H9 (cell line): ENCODE measurements around the gene FGFR3. TPM values are rescaled to one million over a fixed set of nuclear protein-coding genes. Genes with fewer than 3 reads are reported as not detected.

Experiments used
- DNase-seq: peaks from one replicate; pipeline ENCODE4 v3.0.0-alpha.2; 2017
- H2AFZ ChIP-seq: one replicate; pipeline ENCODE4 v1.6.1; 2013; ENCODE audit warnings: mild to moderate bottlenecking, low read length, control low read depth, moderate library complexity
- H2AK5ac ChIP-seq: 2 replicates; pipeline ENCODE4 v1.6.1; 2013; ENCODE audit warnings: low read length, control low read depth, mixed read lengths; ENCODE audit not compliant: insufficient read length
- H2BK120ac ChIP-seq: one replicate; pipeline ENCODE4 v1.6.1; 2013; ENCODE audit warnings: low read depth, mild to moderate bottlenecking, low read length, control low read depth, inconsistent platforms; ENCODE audit not compliant: poor library complexity, severe bottlenecking
- H2BK12ac ChIP-seq: 2 replicates; pipeline ENCODE4 v1.6.1; 2013; ENCODE audit warnings: low read length, control low read depth, mixed read lengths, low read depth; ENCODE audit not compliant: insufficient read length
- H2BK15ac ChIP-seq: 2 replicates; pipeline ENCODE4 v1.6.1; 2013; ENCODE audit warnings: low read depth, low read length, control low read depth
- H2BK20ac ChIP-seq: one replicate; pipeline ENCODE4 v1.6.1; 2013; ENCODE audit warnings: low read depth, mild to moderate bottlenecking, low read length, control low read depth, inconsistent platforms; ENCODE audit not compliant: poor library complexity, severe bottlenecking
- H2BK5ac ChIP-seq: 2 replicates; pipeline ENCODE4 v1.6.1; 2013; ENCODE audit warnings: low read length, control low read depth, mixed read lengths; ENCODE audit not compliant: insufficient read length
- H3K14ac ChIP-seq: 2 replicates; pipeline ENCODE4 v1.6.1; 2013; ENCODE audit warnings: low read length, control low read depth; ENCODE audit not compliant: insufficient read depth
- H3K18ac ChIP-seq: 2 replicates; pipeline ENCODE4 v1.6.1; 2013; ENCODE audit warnings: low read depth, mild to moderate bottlenecking, mixed read lengths, low read length, control low read depth; ENCODE audit not compliant: insufficient read length
- H3K23ac ChIP-seq: 2 replicates; pipeline ENCODE4 v1.6.1; 2013; ENCODE audit warnings: low read length, control low read depth, mixed read lengths, low read depth; ENCODE audit not compliant: insufficient read length
- H3K23me2 ChIP-seq: 2 replicates; pipeline ENCODE4 v1.6.1; 2013; ENCODE audit warnings: low read depth, mild to moderate bottlenecking, mixed read lengths, low read length, control low read depth; ENCODE audit not compliant: insufficient read length, poor library complexity, severe bottlenecking
- H3K27ac ChIP-seq: 2 replicates; pipeline ENCODE4 v1.5.1; 2013; ENCODE audit warnings: low read length, control low read depth, mixed read lengths, low read depth; ENCODE audit not compliant: insufficient read length
- H3K27me3 ChIP-seq: 2 replicates; pipeline ENCODE4 v1.6.1; 2013; ENCODE audit warnings: low read length, control low read depth, inconsistent platforms; ENCODE audit not compliant: insufficient read depth
- H3K4ac ChIP-seq: 2 replicates; pipeline ENCODE4 v1.6.1; 2013; ENCODE audit warnings: low read depth, mild to moderate bottlenecking, control low read depth, inconsistent platforms, low read length, moderate library complexity
- H3K4me1 ChIP-seq: 2 replicates; pipeline ENCODE4 v1.6.1; 2013; ENCODE audit warnings: low read length, control low read depth, inconsistent platforms; ENCODE audit not compliant: insufficient read depth
- H3K4me2 ChIP-seq: 2 replicates; pipeline ENCODE4 v1.6.1; 2013; ENCODE audit warnings: low read length, control low read depth, mixed read lengths; ENCODE audit not compliant: insufficient read length, insufficient read depth
- H3K56ac ChIP-seq: 2 replicates; pipeline ENCODE4 v1.6.1; 2013; ENCODE audit warnings: low read depth, mild to moderate bottlenecking, mixed read lengths, low read length, control low read depth; ENCODE audit not compliant: insufficient read length
- H3K79me1 ChIP-seq: 2 replicates; pipeline ENCODE4 v1.6.1; 2013; ENCODE audit warnings: low read depth, mild to moderate bottlenecking, moderate library complexity, low read length, control low read depth, inconsistent platforms; ENCODE audit not compliant: insufficient read depth, poor library complexity, severe bottlenecking
- H3K79me2 ChIP-seq: 2 replicates; pipeline ENCODE4 v1.6.1; 2013; ENCODE audit warnings: low read length, control low read depth, inconsistent platforms; ENCODE audit not compliant: insufficient read depth
- H3K9ac ChIP-seq: 2 replicates; pipeline ENCODE4 v1.6.1; 2013; ENCODE audit warnings: low read length, control low read depth, mixed read lengths; ENCODE audit not compliant: insufficient read length; ENCODE audit errors: extremely low read depth
- H3K9me3 ChIP-seq: one replicate; pipeline ENCODE4 v1.6.1; 2013; ENCODE audit warnings: low read depth, low read length, inconsistent platforms; ENCODE audit not compliant: control insufficient read depth
- H3T11ph ChIP-seq: one replicate; pipeline ENCODE4 v1.6.1; 2013; ENCODE audit warnings: mild to moderate bottlenecking, low read length, control low read depth, inconsistent platforms
- H4K20me1 ChIP-seq: one replicate; pipeline ENCODE4 v1.6.1; 2013; ENCODE audit not compliant: control insufficient read depth, insufficient read length, insufficient read depth
- H4K5ac ChIP-seq: 2 replicates; pipeline ENCODE4 v1.6.1; 2013; ENCODE audit warnings: low read depth, mild to moderate bottlenecking, mixed read lengths, low read length, control low read depth; ENCODE audit not compliant: insufficient read length
- H4K8ac ChIP-seq: replicated peaks from 2 replicates; pipeline ENCODE4 v1.6.1; 2013; ENCODE audit warnings: low read length, control low read depth, mixed read lengths, low read depth; ENCODE audit not compliant: insufficient read length
- H4K91ac ChIP-seq: 2 replicates; pipeline ENCODE4 v1.6.1; 2013; ENCODE audit warnings: low read depth, mild to moderate bottlenecking, moderate library complexity, mixed read lengths, low read length, control low read depth; ENCODE audit not compliant: insufficient read length
- H3K27ac Mint-ChIP-seq, 3 experiments: 2 replicates in 2 of 3; 3 replicates in 1 of 3; pipeline ENCODE4 v1.8.0; 2020 to 2021; ENCODE audit warnings: mixed read lengths in 3 of 3, mild to moderate bottlenecking in 1 of 3, moderate library complexity in 1 of 3
- H3K27me3 Mint-ChIP-seq: 2 replicates; pipeline ENCODE4 v1.8.0; 2021; ENCODE audit warnings: low read depth, mild to moderate bottlenecking, moderate library complexity, mixed read lengths
- H3K36me3 Mint-ChIP-seq, 3 experiments: 2 replicates in 2 of 3; 3 replicates in 1 of 3; pipeline ENCODE4 v1.8.0; 2020 to 2021; ENCODE audit warnings: low read depth in 3 of 3, mixed read lengths in 3 of 3; ENCODE audit not compliant: insufficient read depth in 1 of 3
- H3K4me1 Mint-ChIP-seq, 2 experiments: 2 replicates each; pipeline ENCODE4 v1.8.0; 2020; ENCODE audit warnings: mixed read lengths in 2 of 2
- H3K4me3 Mint-ChIP-seq, 2 experiments: 2 replicates in 1 of 2; 3 replicates in 1 of 2; pipeline ENCODE4 v1.8.0; 2020 to 2021; ENCODE audit warnings: mild to moderate bottlenecking in 2 of 2, mixed read lengths in 2 of 2, moderate library complexity in 1 of 2
- H3K9me3 Mint-ChIP-seq, 2 experiments: 2 replicates in 1 of 2; 3 replicates in 1 of 2; pipeline ENCODE4 v1.8.0; 2020; ENCODE audit warnings: mild to moderate bottlenecking in 2 of 2, mixed read lengths in 2 of 2, moderate library complexity in 1 of 2
- CTCF ChIP-seq: fragments of 200-600 bp; sonication (generic); conservative IDR thresholded peaks from 3 replicates; pipeline ENCODE4 v1.8.0; 2021; ENCODE audit warnings: antibody characterized with exemption, mild to moderate bottlenecking
- WGBS: extraction: QIAGEN DNeasy Blood & Tissue Kit; methylation state at CpG from one replicate; pipeline ENCODE4 v1.1.7; 2013; ENCODE audit warnings: missing lambda C conversion rate, low lambda C conversion rate, mixed read lengths; ENCODE audit not compliant: insufficient read length; ENCODE audit errors: extremely low coverage; 5-methylcytosine and 5-hydroxymethylcytosine counted together
- total RNA-seq: library from RNA; stranded (reverse); gene quantifications from 2 replicates; pipeline ENCODE4 v1.2.1, GENCODE V29; 2021

The FGFR3 gene
- total RNA-seq, 1 experiment from 2014 or later = 75.7 TPM

DNA sequence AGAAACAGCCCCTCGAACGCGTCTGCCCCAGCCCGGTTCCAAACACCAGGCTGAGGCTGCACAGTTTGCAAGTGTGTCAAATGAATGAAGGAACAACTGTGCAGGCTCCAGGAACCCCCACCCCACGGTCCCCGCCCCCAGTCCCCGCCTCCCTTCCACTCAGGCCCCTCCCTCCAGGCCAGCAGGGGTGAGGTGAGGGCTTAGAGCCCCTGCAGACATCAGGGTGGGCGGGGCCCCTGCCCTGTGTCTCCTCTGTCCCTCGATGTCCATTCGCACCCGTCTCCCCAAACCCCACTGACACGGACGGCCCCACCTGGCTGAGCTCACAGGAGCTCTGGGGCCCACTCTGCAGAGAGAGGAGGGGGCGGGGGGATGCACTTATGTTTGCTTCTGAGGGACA is 43.3 kb upstream of the FGFR3 start:
- no peak overlapping the region for H4K8ac ChIP-seq
- H3K9me3 ChIP-seq = no peaks in the 10 kb centered on the region
- H4K91ac ChIP-seq = no peak overlapping the region
- H3K27me3 ChIP-seq = no peaks in the 10 kb centered on the region
- Mint-ChIP-seq H3K4me3 (no peak overlapping the region), H3K4me1 (peaks cover 0 to 10% of the 10 kb centered on the region in 2 experiments; a peak in 1 of 4 replicates), H3K36me3 (peaks cover 0 to 8% (median 5%) of the 10 kb centered on the region in 3 experiments; a peak in 4 of 7 replicates), H3K9me3 (no peaks in the 10 kb centered on the region), H3K27ac (no peak overlapping the region), H3K27me3 (no peaks in the 10 kb centered on the region)
- no peak overlapping the region for H3K4me2 ChIP-seq
- H3K14ac ChIP-seq = no peak overlapping the region
- no peak overlapping the region for H2BK120ac ChIP-seq
- H3K9ac ChIP-seq = no peak overlapping the region
- no peaks in the 10 kb centered on the region for H3K23me2 ChIP-seq
- H3K79me1 ChIP-seq = no peaks in the 10 kb centered on the region
- no peak overlapping the region for H3K56ac ChIP-seq
- no peak for TF ChIP-seq CTCF
- no peak overlapping the region for H2BK15ac ChIP-seq
- H4K20me1 ChIP-seq = no peaks in the 10 kb centered on the region
- H3T11ph ChIP-seq = no peak overlapping the region
- H3K23ac ChIP-seq = no peak overlapping the region
- H3K18ac ChIP-seq = no peak overlapping the region
- DNase-seq = no peak
- WGBS = no CpG with 5 or more reads among the region's 14 CpGs
- no peak overlapping the region for H2AFZ ChIP-seq
- H2BK20ac ChIP-seq = no peak overlapping the region
- no peak overlapping the region for H2AK5ac ChIP-seq
- no peak overlapping the region for H2BK5ac ChIP-seq
- no peaks in the 10 kb centered on the region for H3K79me2 ChIP-seq
- H3K4me1 ChIP-seq = no peaks in the 10 kb centered on the region
- H3K27ac ChIP-seq = no peak overlapping the region
- H4K5ac ChIP-seq = no peak overlapping the region
- no peak overlapping the region for H3K4ac ChIP-seq
- H2BK12ac ChIP-seq = no peak overlapping the region
